Measurements from ENCODE around the gene RAPGEF2.

DNA sequence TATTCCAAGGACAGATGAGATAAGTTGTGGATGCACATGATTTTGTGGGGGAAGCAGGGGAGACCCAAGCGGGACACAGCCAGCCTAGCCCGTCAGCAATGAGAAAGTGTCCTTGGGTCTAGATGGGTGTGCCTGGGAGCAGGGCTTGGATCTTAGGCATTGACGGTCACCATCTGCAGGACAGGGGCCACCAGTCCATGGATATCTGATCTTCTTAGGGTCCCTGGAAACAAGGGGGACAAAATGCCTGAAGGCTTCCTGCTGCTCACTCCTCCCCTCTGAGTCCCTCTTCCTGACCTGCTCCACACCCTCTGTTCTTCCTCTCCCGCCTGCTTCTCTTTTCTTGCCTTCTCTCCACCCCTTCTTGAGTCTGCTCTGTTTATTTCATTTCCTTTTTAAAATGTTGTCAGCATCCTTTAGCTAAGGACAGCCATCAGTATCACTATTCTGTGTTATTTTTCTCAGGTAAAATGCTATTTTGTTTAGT is 298.4 kb downstream of the RAPGEF2 start:
- TF ChIP-seq, protein P1, sequence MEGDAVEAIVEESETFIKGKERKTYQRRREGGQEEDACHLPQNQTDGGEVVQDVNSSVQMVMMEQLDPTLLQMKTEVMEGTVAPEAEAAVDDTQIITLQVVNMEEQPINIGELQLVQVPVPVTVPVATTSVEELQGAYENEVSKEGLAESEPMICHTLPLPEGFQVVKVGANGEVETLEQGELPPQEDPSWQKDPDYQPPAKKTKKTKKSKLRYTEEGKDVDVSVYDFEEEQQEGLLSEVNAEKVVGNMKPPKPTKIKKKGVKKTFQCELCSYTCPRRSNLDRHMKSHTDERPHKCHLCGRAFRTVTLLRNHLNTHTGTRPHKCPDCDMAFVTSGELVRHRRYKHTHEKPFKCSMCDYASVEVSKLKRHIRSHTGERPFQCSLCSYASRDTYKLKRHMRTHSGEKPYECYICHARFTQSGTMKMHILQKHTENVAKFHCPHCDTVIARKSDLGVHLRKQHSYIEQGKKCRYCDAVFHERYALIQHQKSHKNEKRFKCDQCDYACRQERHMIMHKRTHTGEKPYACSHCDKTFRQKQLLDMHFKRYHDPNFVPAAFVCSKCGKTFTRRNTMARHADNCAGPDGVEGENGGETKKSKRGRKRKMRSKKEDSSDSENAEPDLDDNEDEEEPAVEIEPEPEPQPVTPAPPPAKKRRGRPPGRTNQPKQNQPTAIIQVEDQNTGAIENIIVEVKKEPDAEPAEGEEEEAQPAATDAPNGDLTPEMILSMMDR (optimal IDR thresholded peaks at IDR 0.05 in 1 of 3, IDR thresholded peaks at IDR 0.05 in 1 of 3, conservative IDR thresholded peaks at IDR 0.05 in 1 of 3; ENCODE audit: extremely low read depth in 1 of 3, insufficient read depth in 2 of 3, low read length in 3 of 3): no peak
- TF ChIP-seq EZH2 (IDR thresholded peaks at IDR 0.05; ENCODE audit: low read length): no peak

Data from keratinocyte (primary cell).